H1 (cell line): ENCODE results near the gene B3GAT1. TPM values are rescaled to one million over a fixed set of nuclear protein-coding genes. Genes with fewer than 3 reads are reported as not detected.

Experiments used
- CBX8 ChIP-seq: fragments of 300-800, 300-1000 bp; sonication (generic); IDR thresholded peaks from 2 replicates; pipeline ENCODE4 v1.7.1; 2016; ENCODE audit warnings: low read depth, low read length, borderline replicate concordance
- HDAC2 ChIP-seq, 2 experiments: fragments of 300-600 bp in 1 of 2; sonication (generic) in 1 of 2; IDR thresholded peaks; 2 replicates each; pipeline ENCODE4 v1.6.1; 2011 to 2012; ENCODE audit warnings: low read depth in 2 of 2, low read length in 2 of 2, mild to moderate bottlenecking in 2 of 2, moderate library complexity in 2 of 2, borderline replicate concordance in 1 of 2, inconsistent platforms in 1 of 2
- polyA plus RNA-seq, 7 experiments: library from polyadenylated mRNA; depleted of rRNA in 3 of 7; stranded (reverse) in 5 of 7; unstranded in 2 of 7; fragments of >200 nt in 5 of 7; fragments of 200-250 nt in 2 of 7; gene quantifications; 1 replicate in 5 of 7; 2 replicates in 1 of 7; 4 replicates in 1 of 7; pipeline versions ENCODE4 v1.2.1 to v1.2.3, GENCODE V29; 2011 to 2013; ENCODE audit warnings: missing spikeins in 2 of 7, mixed read lengths in 2 of 7
- total RNA-seq: library from RNA; stranded (reverse); fragmentation: NEBNext Ultra II Directional; extraction: Animal tissue kit (Norgen Biotek cat#: 25700); gene quantifications from 2 replicates; pipeline ENCODE4 v1.2.1, GENCODE V29; 2021

The B3GAT1 gene
- total and polyA plus RNA-seq, 2 of the 8 experiments (the other 6 are each of a cell fraction or from before 2014, with no cell fraction given): 19.7 to 32.4 TPM

GRCh38 chr11:134407923-134408322 lies 4.1 kb downstream of the B3GAT1 start (continued):
- no peak for TF ChIP-seq HDAC2 (IDR thresholded peaks at IDR 0.05; ENCODE audit: borderline replicate concordance in 1 of 2, low read depth in 2 of 2, low read length in 2 of 2)
- TF ChIP-seq CBX8: no peak
